DOHH2 (cell line): ENCODE data around the gene GET4.

Experiments
- CTCF ChIP-seq: fragments of 200-600 bp; sonication (generic); IDR thresholded peaks from one replicate; pipeline ENCODE4 v1.5.1; 2014; ENCODE audit warnings: antibody characterized with exemption, mild to moderate bottlenecking, low read depth, low read length; ENCODE audit not compliant: poor library complexity, severe bottlenecking
- EZH2phosphoT487 ChIP-seq: fragments of 200-600 bp; sonication (generic); IDR thresholded peaks from 2 replicates; pipeline ENCODE4 v1.6.1; 2017; ENCODE audit warnings: borderline replicate concordance, mild to moderate bottlenecking, antibody characterized with exemption, low read length, moderate library complexity, mixed read lengths

- TF ChIP-seq CTCF (no peak), EZH2phosphoT487 (no peak)
These were observed 34.4 kb upstream of the GET4 start for GRCh38 chr7:841943-842342.
